ENCODE measurements around the gene HAGH.

HAGH gene

DNA sequence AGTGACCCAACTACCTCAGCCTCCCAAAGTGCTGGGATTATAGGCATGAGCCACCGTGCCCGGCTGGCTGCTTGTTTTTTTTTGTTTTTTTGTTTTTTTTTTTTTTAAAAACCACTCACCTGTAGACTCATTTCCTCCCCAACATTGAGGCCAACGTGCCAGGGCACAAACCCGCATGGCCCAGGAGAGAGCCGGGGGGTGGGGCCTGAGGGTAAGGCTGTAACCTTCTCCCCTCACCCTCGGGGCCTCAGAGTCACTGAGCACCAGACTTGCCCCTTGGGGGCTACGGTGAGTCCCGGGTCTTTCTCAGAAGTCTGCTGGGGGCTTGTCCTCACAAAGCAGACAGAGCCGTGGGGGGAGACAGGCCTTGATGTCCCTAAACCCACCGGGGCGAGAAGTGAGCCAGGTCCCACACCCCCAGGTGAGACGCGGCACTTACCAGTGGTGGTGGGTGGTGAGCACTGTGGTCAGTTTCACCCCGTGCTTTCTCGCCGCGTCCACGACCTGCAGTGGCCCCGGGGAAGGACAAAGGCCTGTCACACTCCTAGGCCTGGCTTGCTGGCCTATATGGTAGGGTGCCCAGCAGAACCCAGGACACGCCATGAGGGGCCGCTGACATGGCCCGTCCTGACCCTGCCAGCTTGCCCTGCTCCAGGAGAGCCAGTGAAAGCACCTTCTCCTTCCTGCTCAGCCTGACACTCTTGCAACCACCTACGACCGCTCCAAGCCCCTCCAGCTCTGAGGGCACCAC is 4.6 kb downstream of the HAGH start:
- Histone ChIP-seq H3K27me3 (ENCODE audit: insufficient read depth, low read length, poor library complexity) (no peaks in the 10 kb centered on the region), H3K36me3 (ENCODE audit: insufficient read depth, low read length) (peaks cover 55% of the 10 kb centered on the region), H3K4me3 (ENCODE audit: low read depth in 1 of 2, low read length in 2 of 2) (no peak overlapping the region), H3K79me2 (ENCODE audit: insufficient read depth, low read length) (peaks cover 33% of the 10 kb centered on the region), H3K4me2 (ENCODE audit: insufficient read depth, low read length) (no peak overlapping the region), H3K4me1 (ENCODE audit: insufficient read depth, low read length) (peaks cover 23% of the 10 kb centered on the region), H2AFZ (ENCODE audit: low read depth, low read length) (no peak overlapping the region), H4K20me1 (ENCODE audit: insufficient read depth, low read length) (peaks cover 22% of the 10 kb centered on the region), H3K27ac (ENCODE audit: low read length) (no peak overlapping the region), H3K9ac (ENCODE audit: low read depth, low read length) (no peak overlapping the region), H3K9me3 (ENCODE audit: insufficient read depth, low read length, severe bottlenecking) (no peaks in the 10 kb centered on the region)
- ATAC-seq (ENCODE audit: insufficient read depth, low read depth) (no peak), DNase-seq (no peak)
- TF ChIP-seq, protein P1, sequence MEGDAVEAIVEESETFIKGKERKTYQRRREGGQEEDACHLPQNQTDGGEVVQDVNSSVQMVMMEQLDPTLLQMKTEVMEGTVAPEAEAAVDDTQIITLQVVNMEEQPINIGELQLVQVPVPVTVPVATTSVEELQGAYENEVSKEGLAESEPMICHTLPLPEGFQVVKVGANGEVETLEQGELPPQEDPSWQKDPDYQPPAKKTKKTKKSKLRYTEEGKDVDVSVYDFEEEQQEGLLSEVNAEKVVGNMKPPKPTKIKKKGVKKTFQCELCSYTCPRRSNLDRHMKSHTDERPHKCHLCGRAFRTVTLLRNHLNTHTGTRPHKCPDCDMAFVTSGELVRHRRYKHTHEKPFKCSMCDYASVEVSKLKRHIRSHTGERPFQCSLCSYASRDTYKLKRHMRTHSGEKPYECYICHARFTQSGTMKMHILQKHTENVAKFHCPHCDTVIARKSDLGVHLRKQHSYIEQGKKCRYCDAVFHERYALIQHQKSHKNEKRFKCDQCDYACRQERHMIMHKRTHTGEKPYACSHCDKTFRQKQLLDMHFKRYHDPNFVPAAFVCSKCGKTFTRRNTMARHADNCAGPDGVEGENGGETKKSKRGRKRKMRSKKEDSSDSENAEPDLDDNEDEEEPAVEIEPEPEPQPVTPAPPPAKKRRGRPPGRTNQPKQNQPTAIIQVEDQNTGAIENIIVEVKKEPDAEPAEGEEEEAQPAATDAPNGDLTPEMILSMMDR (IDR thresholded peaks at IDR 0.05; ENCODE audit: borderline replicate concordance, extremely low read depth, low read length, poor library complexity, severe bottlenecking) = no peak
- TF ChIP-seq EZH2 (IDR thresholded peaks at IDR 0.05; ENCODE audit: borderline replicate concordance, low read depth, low read length, severe bottlenecking) = no peak

DNA sequence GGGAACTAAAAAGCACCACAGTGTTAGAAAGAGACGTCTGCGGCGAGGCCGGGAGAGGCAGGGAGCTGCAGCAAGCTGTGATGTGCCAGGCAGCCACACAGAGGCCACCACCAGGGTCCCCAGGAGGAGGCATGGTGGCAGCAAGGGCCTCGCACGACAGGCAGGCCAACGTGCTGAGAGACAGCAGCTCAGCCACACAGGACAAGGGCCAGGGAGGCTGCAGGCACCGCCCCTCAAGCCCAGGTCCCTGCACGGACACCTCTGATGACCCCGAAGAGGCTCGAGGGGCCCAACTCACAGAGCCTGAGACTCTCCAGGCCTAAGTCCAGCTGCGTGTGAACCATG is 5.7 kb downstream of the HAGH start:
- DNase-seq (no peak), ATAC-seq (ENCODE audit: insufficient read depth, low read depth) (no peak)
- TF ChIP-seq, protein P1 (IDR thresholded peaks at IDR 0.05; ENCODE audit: borderline replicate concordance, extremely low read depth, low read length, poor library complexity, severe bottlenecking) = no peak
- no peak for TF ChIP-seq EZH2 (IDR thresholded peaks at IDR 0.05; ENCODE audit: borderline replicate concordance, low read depth, low read length, severe bottlenecking)
- Histone ChIP-seq H3K4me2 (ENCODE audit: insufficient read depth, low read length) (no peak overlapping the region), H2AFZ (ENCODE audit: low read depth, low read length) (no peak overlapping the region), H3K27ac (ENCODE audit: low read length) (no peak overlapping the region), H3K9me3 (ENCODE audit: insufficient read depth, low read length, severe bottlenecking) (no peaks in the 10 kb centered on the region), H3K4me3 (ENCODE audit: low read depth in 1 of 2, low read length in 2 of 2) (no peak overlapping the region), H4K20me1 (ENCODE audit: insufficient read depth, low read length) (peaks cover 21% of the 10 kb centered on the region), H3K27me3 (ENCODE audit: insufficient read depth, low read length, poor library complexity) (no peaks in the 10 kb centered on the region), H3K36me3 (ENCODE audit: insufficient read depth, low read length) (peaks cover 64% of the 10 kb centered on the region), H3K79me2 (ENCODE audit: insufficient read depth, low read length) (peaks cover 29% of the 10 kb centered on the region), H3K9ac (ENCODE audit: low read depth, low read length) (no peak overlapping the region), H3K4me1 (ENCODE audit: insufficient read depth, low read length) (peaks cover 22% of the 10 kb centered on the region)

DNA sequence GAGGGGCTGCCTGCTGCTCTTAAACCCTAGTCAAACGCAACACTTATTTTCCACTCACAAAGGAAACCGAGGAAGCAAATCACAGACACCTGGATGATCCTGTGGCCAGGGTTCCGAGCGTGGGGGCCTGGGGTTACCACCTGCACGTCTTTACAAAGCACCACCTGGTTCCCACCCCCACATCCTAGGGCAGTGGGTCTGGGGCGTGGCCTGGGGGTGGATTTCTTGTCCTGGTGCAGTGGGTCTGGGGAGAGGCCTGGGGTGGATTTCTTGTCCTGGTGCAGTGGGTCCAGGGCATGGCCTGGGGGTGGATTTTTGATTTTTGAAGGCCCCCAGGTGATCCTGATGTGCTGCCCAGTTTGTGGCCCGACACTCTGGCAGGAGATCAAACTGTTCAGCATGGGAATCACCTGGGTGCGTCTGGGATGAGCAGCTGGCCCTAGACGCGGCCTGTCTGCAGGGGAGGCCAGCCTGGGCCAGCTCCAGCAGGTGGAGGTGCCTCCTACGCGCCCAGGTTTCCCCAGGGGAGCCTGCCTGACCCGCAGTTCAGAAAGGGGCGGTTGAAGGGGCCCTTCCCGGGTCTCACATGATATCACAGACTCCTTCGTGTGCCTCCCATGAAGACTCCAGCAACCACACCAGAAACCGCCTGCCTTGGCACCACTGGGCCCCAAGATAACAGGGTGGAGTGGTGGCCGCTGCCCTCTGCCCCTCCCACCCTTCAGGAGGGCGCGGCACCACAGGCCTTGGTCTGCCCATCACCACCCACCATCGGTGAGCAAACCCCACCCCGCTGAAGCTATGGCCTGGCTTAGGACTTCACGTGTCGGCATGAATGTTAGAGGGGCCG is 6.3 kb downstream of the HAGH start:
- Histone ChIP-seq H3K9ac (ENCODE audit: low read depth, low read length) (no peak overlapping the region), H3K79me2 (ENCODE audit: insufficient read depth, low read length) (peaks cover 23% of the 10 kb centered on the region), H3K27ac (ENCODE audit: low read length) (no peak overlapping the region), H3K36me3 (ENCODE audit: insufficient read depth, low read length) (peaks cover 67% of the 10 kb centered on the region), H3K4me3 (ENCODE audit: low read depth in 1 of 2, low read length in 2 of 2) (no peak overlapping the region), H2AFZ (ENCODE audit: low read depth, low read length) (no peak overlapping the region), H3K4me2 (ENCODE audit: insufficient read depth, low read length) (no peak overlapping the region), H3K27me3 (ENCODE audit: insufficient read depth, low read length, poor library complexity) (no peaks in the 10 kb centered on the region), H3K9me3 (ENCODE audit: insufficient read depth, low read length, severe bottlenecking) (no peaks in the 10 kb centered on the region), H3K4me1 (ENCODE audit: insufficient read depth, low read length) (peaks cover 16% of the 10 kb centered on the region), H4K20me1 (ENCODE audit: insufficient read depth, low read length) (peaks cover 15% of the 10 kb centered on the region)
- DNase-seq (no peak), ATAC-seq (ENCODE audit: insufficient read depth, low read depth) (no peak)
- TF ChIP-seq, protein P1 (IDR thresholded peaks at IDR 0.05; ENCODE audit: borderline replicate concordance, extremely low read depth, low read length, poor library complexity, severe bottlenecking) = no peak
- no peak for TF ChIP-seq EZH2 (IDR thresholded peaks at IDR 0.05; ENCODE audit: borderline replicate concordance, low read depth, low read length, severe bottlenecking)
